GM19023 (cell line): Measurements from ENCODE around the gene PSMD5.
"Not testable (repeated sequence)": the region's sequence is repeated elsewhere in the genome, so short reads cannot be mapped to it uniquely, and the experiment has no call there.

Experiments
- ATAC-seq: cut with Tn5 transposase; IDR thresholded peaks from one replicate; pipeline ENCODE4 v1.9.1; 2021; ENCODE audit warnings: mild to moderate bottlenecking, moderate library complexity; ENCODE audit not compliant: unreplicated experiment

PSMD5 gene

DNA sequence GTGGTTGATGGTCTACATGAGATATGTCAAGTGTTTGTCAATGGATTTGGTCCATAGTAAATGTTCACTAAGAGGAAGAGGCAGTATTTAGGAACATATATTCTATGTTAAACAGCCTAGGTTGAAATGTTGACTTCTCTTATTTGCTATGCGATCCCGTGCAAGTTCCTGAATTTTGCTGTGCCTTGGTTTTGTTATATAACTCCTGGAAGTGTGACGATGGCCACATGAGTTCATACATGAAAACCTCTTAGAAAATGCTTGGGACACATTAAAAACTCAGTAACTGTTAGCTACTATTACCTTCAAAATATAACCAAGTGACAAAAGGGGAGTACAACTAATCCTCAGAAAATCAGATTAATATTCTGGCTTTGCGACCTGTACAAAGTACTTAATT lies 27.6 kb downstream of the PSMD5 start:
- ATAC-seq: no peak

DNA sequence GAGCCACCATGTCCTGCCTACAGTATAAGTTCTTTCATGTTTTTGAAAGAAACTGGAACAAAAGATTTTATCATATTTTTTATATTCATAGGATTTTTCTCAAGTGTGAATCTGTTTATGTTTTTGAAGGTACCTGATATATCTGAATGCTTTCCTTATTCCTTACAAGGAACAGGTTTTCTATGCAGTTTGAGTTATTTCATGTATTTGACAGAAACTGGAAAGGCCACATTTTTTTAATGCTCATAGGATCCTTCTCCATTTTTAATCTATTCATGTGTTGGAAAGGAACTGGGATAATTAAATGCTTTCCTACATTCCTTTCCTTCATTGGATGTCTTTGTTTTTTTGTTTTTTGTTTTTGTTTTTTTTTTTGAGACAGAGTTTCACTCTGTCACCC lies 33.8 kb downstream of the PSMD5 start:
- no peak for ATAC-seq

DNA sequence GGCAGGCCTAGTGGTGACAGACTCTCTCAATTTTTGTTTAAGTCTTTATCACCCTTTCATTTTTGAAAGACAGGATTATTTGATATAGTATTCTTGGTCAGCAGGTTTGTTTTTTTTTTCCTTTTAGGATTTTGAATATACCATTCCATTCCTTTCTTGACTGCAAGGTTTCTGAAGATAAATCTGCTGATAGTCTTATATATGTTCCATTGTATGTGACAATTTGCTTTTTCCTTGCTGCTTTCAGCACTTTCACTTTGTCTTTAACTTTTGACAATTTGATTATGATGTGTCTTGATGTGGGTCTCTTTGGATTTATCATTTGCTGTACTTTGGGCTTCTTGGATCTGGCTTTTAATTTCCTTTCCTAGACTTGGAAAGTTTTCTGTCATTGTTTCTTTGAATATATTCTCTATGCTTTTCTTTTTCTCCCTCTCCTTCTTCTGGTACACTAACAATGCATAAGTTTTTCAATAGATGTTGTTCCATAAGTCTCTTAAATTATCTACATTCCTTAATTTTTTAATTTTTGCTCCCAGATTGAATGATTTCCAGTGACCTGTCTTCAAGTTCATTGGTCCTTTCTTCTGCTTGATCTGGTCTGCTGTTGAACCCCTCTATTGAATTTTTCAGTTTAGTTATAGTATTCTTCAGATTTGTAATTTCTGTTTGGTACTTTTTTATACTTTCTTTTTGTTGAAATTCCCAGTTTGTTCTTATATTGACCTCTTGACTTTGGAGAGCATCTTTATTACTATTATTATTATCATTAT lies 34.9 kb downstream of the PSMD5 start:
- ATAC-seq: no peak

DNA sequence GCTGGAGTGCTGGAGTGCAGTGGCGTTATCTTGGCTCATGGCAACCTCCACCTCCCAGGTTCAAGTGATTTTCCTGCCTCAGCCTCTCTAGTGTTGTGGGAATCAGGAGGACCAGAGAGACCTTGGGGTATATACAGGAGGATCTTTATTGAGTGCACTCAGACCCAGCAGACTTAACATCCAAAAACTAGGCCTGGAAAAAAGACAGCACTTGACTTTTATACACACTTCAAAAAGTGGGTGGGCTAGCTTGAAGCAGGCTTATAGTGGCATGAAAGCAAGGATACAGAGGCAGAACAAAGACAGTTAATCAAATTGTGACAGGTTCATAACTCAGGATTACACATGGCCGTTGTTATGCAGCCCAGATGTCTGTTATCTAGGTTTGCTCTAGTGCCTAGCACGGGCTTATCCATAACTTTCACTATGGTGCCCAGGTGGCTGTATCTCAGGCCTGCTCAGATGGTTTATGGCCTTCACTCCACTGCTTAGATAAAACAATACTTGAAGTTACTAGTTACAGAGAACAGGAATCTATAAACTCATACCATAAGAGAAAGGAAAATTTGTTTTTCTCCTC lies 37.8 kb downstream of the PSMD5 start:
- ATAC-seq: not testable (repeated sequence)

DNA sequence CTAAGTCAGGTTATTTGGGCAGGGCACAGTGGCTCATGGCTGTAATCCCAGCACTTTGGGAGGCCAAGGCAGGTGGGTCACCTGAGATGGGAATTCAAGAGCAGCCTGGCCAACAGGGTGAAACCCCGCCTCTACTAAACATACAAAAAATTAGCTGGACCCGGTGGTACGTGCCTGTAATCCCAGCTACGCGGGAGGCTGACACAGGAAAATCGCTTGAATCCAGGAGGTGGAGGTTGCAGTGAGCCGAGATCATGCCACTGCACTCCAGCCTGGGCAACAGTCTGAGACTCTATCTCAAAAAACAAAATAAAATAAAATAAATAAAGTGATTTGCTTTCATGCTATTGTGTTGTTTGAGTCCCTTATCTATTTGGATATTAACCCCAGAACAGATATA lies 41.3 kb downstream of the PSMD5 start:
- ATAC-seq: no peak

DNA sequence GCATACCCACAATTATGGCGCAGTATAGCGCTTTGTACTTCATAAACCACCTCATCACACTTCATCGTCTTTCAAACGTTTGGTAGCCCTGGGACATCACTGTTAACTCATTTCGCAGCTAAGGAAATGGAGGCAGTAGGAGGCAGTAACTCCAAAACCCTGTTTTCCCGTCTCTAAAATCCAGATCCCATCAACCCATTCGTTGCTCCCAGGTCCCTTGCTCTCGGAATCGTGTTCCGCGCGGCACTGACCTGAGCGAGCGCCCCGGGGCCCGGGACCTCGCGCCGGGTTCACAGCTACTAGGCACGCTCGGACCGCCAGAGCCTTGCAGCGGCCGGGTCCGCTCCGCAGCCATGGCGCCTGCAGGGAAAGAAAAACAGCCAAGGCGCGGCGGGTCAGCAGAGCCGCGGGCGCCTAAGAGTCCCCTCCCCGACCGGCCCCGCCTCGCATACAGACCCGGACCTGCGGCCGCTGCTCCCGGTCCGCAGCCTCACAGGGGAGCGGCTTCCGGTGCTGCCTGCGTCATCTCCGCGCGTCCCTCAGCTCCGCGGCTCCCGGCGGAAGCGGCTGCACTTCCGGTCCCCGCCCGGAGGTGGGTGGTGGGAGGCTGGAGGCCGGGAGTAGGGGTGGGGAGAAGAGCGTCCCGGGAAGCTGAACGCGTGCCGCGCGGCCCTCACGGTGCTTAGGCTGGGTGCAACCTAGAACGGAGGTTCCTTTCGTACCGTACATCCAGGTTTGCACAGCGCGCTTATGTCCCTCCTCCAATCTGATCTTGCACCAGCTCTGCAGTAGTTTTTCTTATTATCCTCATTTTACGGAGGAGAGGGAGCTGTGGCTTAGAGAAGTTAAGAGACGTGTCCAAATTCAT lies 49.6 kb downstream of the PSMD5 start, which contains the start of gene FBXW2:
Gene FBXW2, minus strand, starts transcription at position 519 of the 868 bp plus-strand sequence. CDS start 5,158 bp downstream, outside the sequence.
- ATAC-seq: peak; percentile 96

DNA sequence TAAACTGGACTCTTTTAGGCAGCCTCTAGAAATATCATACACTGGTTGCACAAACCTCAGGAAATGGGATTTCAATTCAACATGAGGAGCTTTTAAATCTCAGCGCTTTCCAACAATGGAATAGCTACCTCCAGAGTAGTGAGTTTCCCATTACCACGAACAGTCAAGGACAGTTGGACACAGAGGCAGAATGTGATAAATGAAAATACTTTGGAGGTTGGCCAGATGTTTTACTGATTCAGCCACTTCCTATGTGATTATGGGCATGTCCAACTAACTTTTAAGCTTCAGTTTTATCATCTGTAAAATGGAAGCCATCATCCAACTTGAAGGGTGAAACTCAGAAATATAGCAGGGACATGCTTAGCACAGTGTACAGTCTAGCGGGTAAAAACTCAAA lies 51.6 kb downstream of the PSMD5 start:
- no peak for ATAC-seq

DNA sequence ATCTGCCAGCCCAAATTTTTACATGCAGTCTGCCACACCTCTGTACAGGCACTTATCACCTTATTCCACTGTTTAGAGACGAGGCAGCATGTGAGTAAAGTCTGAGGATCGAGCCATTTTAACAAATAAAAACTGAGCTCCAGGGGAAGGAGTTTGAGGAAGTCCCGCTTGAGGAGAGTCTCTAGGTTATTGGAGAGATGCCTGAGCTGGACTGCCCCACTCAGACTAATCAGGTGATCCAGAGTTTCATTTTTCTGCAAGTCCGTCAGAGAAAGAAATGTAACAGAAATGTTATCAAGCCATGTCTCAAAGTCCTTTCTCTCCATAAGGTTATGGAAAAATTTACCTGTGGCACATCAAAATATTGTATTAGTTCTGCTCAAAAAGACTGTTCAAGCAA lies 54.8 kb downstream of the PSMD5 start:
- ATAC-seq: no peak

DNA sequence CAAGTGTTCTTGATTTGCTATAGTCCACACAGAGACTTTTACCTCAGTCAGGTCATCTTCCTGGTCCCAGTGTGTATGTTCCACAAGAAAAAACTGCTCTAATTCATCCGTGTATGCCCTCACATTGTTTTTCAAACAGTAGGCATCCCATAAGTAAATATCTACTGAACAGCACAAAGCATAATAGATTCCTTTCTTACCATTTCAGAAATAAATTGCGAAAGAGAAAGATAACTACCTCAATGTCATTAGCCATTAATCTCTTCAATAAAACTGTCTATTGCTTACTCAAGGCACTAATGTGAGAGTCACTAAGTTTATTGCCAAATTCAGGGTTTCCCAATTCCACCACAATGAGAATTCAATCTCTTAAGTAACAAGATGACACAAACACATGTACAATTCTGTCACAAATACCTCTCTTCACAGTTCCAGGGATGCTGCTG lies 59.1 kb downstream of the PSMD5 start:
- no peak for ATAC-seq

DNA sequence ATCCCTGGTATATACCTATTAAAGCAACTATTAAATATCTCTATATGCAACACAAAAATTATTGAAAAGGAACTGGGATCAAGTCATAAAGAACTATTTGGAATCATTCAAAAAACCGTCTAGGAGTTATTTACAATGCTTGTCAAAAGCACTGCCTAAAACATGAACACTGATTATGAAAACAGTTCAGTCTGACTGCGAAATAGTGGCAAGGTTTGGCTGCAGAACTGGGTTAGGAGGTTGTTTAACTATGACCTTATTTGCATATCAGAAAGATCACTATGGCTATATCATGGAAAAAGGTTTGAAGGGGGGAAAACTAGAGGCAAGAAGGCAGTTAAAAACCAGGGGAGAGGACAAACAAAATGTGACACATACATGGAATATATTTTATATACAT lies 61.5 kb downstream of the PSMD5 start:
- no peak for ATAC-seq

DNA sequence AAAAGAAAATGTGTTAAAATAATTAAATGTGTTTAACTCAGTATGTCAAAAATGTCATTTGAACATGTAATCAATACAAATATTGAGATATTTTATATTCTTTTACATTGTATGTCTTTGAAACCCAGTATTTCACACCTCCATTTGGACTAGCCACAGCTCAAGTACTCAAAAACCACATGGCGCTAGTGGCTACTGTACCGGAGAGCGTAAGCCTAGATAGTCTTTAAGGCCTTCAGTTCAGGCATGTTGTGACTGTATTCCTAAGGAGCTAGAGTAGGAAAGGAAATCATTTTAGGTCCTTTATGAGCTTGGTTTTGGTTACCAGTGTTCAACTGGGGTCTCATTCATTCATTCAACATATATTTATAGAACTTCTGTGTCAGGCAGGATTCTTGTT lies 62.4 kb downstream of the PSMD5 start:
- no peak for ATAC-seq

DNA sequence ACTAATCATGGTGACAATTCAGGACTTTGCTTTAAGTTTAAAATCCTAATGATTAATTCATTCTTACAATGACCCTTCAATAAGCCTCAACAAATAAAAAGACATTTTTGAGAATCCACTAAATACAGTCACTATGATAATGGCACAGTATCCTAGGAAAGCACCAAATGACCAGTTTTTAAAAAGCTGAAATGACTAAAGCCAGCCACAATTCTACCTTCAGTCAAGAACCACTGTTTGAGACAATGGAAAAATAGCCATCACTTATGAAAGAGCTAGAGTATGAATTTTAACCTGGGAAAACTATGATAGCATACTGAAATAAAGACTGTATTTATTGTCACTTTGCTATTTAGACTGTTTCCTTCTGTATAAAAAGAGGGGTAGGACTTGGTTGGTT lies 63.5 kb downstream of the PSMD5 start:
- ATAC-seq: no peak

DNA sequence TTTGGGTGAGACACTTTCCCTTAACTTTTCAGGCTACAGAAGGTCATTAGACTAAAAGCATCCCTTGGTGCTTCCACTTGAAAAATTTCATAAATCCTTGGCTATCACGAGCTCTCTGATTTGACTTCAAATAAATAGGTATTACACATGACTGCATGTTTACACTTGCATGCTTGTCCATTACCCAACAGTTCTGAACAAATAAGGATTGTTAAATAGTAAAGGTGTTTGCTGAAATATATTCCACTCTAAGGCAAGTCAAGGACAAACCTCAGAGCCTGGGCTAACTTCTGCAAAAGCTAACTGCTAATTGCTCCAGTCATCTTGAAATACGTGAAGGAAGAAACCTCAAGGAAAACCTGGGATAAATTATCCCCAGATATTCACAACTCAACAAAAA lies 64.0 kb downstream of the PSMD5 start:
- ATAC-seq: no peak

DNA sequence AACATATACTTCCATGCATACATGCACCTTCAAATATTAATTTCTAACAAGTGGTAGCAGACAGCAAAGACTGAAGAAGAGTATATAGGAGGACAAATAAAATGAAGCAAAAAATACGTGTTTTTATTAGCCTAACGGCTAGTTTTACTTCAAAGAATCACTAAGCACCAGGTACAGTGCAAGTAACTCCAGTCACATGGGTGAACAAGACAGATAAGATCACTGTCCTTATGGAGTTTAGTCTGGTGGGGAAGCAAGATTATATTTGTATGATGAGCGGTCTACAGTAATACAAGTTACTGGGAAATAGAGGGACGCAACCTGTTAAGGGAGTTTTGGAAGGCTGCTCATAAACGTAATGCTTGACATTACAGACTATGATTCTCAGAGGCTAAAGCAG lies 65.5 kb downstream of the PSMD5 start:
- no peak for ATAC-seq

DNA sequence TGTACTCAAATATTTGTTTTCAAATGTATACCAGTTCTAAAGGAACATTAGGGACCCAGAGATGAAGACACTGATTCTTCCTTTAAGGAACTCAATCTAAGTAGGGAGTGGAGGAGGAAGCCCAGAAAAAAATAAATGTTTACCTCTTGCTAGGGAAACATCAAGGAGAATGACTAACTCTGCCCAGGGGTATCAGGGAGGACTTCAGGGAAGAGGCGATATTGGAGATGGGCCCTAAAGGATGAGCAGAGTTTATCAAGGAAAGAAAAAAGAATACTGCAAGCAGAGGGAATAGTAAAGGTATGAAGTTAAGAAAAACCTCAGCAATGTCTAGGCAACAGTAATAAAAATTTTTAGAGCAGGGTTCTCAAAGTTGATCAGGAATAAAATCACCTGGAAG lies 65.9 kb downstream of the PSMD5 start:
- no peak for ATAC-seq

DNA sequence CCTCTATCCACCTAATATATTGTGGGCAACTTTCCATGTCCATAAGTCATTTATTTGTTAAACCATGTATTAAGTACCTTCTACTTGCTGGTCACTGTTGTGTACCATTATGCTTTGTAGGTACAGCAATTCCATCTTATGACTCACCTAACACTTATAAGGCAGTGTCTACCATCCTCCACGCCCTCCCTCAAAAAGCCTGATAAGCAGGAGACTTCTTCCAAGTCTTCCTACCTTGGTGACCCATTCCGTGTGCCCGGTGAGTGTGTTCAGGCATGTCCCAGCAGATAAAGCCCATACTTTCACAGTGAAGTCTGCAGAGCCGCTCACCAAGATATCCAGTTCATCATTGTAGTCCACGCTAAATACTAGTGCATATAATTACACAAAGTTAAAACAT lies 66.9 kb downstream of the PSMD5 start:
- no peak for ATAC-seq

DNA sequence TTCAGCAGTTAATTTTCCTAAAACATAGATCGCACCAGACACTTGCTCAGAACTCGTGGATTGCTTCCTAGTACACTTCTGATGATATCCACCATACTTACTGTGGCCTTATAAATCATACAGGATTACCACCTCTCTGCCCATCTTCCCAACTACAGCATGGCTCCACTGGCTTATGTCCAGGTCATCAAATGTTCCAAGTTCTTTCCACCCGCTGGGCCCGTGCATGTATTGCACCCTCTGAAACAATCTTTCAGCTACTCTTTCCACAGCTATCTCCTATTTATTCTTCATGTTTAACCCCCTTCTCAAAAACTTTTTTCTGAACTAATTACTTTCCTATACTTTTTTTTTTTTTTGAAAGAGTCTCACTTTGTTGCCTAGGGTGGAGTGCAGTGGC lies 68.0 kb downstream of the PSMD5 start:
- ATAC-seq: no peak

DNA sequence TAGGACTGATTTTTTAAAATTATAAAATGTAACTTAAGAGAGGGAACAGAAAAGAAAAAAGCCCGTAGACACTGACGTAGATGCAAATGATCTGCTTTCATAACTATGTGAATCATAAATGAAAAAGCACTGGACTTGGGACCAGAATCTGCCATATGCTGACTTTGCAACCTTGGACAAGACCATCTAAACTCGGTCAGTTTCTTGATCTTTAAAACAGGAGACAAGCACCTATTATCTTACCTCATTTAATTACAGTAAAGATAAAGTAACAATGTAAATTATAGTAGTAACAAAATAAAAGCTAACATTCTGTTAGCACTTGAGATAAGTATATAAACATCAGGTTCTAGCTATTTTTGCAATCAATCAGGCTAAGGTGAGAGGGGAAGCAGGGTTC lies 69.5 kb downstream of the PSMD5 start:
- ATAC-seq: no peak

DNA sequence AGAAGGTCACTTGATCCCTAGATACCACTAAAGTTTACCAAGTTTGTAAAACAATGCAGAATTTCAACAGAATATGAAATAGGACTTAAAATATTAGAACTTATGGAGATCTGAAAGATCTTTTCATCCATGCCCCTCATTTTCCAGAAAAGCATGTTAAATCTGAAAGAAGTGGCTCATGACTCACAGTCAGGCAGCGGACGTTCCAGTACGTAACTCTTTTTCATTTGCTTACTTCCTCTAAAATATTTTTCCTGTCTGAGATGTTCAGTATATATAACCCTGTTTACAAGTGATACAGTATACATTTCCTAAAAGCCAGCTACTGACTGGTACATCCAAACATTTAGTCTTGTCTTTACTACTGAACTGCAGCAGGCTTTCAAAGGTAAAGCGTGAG lies 71.8 kb downstream of the PSMD5 start:
- no peak for ATAC-seq

DNA sequence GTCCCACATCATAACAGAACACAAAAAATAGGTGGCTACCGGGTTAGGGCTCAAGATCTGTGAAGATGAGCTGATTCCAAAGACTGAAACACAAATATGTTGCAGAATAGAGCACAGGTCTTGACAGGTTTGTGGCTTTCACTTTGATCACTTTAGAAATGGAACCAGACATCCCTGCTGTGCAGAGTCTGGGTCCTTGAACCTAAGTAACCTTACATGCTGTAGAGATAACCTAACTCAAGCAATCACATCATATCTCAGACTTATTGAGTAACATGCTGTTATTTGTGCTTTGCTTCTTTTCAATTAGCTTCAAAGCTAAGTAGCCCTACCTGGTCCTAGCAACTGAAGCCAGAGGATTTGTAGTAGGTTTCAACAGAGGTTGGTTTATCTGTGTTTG lies 73.8 kb downstream of the PSMD5 start:
- ATAC-seq: no peak

DNA sequence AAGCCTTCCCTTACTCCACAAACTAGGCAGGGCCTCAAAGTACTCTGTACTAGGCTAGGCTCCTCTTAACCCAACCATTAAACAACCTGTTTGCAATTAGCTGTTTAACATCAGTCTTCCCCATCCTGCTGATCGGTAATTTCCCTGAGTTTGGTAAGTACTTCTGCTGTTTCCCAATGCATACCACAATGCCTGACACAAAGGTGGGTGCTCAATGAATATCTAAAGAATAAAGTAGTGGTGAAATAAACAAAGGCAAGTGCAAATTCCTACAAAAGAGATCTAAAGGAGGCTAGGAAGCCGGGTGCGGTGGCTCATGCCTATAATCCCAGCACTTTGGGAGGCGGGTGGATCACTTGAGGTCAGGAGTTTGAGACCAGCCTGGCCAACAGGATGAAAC lies 74.5 kb downstream of the PSMD5 start:
- no peak for ATAC-seq

DNA sequence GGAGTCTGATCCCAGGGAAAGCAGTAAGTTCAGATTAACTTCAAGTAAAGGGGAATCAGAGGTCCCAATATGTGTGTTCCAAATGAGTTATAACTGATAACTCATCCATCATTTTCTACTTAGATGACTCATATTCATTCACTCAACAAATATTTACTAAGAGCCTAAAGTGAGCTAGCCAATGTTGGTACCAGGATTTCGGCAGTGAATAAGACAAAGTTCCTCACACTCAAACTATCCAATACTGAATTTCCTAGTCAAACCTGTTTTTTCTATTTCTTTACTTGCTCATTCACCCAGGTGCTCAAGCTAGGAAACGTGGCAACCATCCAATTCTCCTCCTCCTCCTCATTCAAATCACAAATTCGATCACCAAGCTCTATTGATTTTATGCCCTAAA lies 75.3 kb downstream of the PSMD5 start:
- no peak for ATAC-seq
